WI38 (cell line): ENCODE results near the gene PCCA.

Experiments used
- H3K4me3 ChIP-seq: 2 replicates; pipeline ENCODE4 v1.5.1; 2011; ENCODE audit warnings: low read depth, mild to moderate bottlenecking, control low read depth, low read length
- CTCF ChIP-seq: IDR thresholded peaks from 2 replicates; pipeline ENCODE4 v1.5.1; 2012; ENCODE audit warnings: low read depth, mild to moderate bottlenecking, control low read depth, low read length

PCCA gene

GRCh38 chr13:100534147-100534843 is 445.4 kb downstream of the PCCA start:
- TF ChIP-seq CTCF, result no peak
- no peak overlapping the region for H3K4me3 ChIP-seq

- TF ChIP-seq CTCF, result no peak
- H3K4me3 ChIP-seq, result no peak overlapping the region
These were observed 446.0 kb downstream of the PCCA start for GRCh38 chr13:100534911-100535310.

- H3K4me3 ChIP-seq, result no peak overlapping the region
- TF ChIP-seq CTCF, result no peak
These were observed 446.7 kb downstream of the PCCA start for GRCh38 chr13:100535426-100536135.

- TF ChIP-seq CTCF, result no peak
- H3K4me3 ChIP-seq, result no peak overlapping the region
These were observed 447.8 kb downstream of the PCCA start for GRCh38 chr13:100536643-100537180.

- no peak overlapping the region for H3K4me3 ChIP-seq
- TF ChIP-seq CTCF, result no peak
These were observed 448.6 kb downstream of the PCCA start for GRCh38 chr13:100537486-100537885.

GRCh38 chr13:100537951-100538462 is 449.1 kb downstream of the PCCA start:
- no peak for TF ChIP-seq CTCF
- no peak overlapping the region for H3K4me3 ChIP-seq

GRCh38 chr13:100540621-100541020 is 451.7 kb downstream of the PCCA start:
- H3K4me3 ChIP-seq, result no peak overlapping the region
- no peak for TF ChIP-seq CTCF
